ENCODE results near the gene CCDC82.

DNA sequence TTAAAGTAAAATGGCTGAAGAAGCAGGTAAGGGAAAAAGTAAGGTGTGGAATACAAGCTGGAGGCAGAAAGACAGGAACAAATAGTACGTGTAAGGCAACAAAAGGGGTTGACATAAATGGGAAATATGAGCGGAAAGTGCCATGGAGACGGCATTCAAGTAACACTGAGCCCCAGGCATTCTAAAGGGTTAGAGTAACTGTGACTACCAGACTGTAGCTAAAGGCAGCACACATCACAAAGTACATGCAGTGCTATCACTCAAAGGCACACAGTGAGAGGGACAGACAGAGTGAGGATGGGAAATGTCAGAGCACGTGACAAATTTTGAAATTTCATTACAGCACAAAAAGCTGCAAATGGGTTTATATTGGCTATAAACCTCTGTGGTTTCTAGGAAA lies 32.9 kb downstream of the CCDC82 start:
- TF ChIP-seq, protein P1, sequence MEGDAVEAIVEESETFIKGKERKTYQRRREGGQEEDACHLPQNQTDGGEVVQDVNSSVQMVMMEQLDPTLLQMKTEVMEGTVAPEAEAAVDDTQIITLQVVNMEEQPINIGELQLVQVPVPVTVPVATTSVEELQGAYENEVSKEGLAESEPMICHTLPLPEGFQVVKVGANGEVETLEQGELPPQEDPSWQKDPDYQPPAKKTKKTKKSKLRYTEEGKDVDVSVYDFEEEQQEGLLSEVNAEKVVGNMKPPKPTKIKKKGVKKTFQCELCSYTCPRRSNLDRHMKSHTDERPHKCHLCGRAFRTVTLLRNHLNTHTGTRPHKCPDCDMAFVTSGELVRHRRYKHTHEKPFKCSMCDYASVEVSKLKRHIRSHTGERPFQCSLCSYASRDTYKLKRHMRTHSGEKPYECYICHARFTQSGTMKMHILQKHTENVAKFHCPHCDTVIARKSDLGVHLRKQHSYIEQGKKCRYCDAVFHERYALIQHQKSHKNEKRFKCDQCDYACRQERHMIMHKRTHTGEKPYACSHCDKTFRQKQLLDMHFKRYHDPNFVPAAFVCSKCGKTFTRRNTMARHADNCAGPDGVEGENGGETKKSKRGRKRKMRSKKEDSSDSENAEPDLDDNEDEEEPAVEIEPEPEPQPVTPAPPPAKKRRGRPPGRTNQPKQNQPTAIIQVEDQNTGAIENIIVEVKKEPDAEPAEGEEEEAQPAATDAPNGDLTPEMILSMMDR (IDR thresholded peaks at IDR 0.05; ENCODE audit: low read depth, low read length): no peak
- no peak for TF ChIP-seq EZH2phosphoT487 (IDR thresholded peaks at IDR 0.05; ENCODE audit: low read depth)

Data from OCI-LY3 (cell line).